ENCODE results near the gene BCL2L11. TPM values are rescaled to one million over a fixed set of nuclear protein-coding genes. Genes with fewer than 3 reads are reported as not detected.

BCL2L11 gene
- total RNA-seq, 4 donors from 2014 or later, result 8.9 to 27.0 (median 18.0) TPM

DNA sequence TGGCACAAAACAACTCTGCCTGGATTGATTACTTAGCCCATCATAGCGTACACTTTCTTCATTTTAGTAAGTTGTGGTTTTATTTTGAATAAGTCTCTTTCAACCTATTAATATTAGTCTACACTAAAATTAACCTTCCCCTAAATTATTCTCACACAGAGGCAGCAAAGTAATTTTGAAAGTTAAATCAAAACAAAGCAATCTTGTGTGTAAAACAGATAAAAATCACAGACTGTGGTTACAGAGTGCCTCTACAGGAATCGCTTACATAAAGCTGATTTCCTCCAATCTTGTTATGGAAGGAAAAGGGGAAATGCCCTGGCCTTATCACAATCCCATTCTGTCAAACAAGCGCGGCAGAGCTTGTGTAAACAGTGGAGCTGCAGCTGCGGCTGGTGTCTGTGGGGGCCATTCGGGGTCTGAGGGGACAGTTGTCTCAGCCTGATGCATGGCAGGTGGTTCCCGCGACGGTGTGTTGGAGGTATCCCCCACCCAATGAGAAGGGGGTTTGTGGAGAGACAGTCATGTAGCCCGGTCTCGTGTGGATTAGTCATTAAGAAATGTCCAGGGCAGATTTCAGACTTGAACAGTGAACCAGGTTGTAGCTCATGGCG, 42.1 kb downstream of the BCL2L11 start:
- H3K27ac ChIP-seq, result no peak overlapping the region
- H3K4me1 ChIP-seq, result peaks cover 26% of the 10 kb centered on the region
- 64% methylated on average over 12 of the region's 12 CpGs for WGBS
- H3K9me3 ChIP-seq, result no peaks in the 10 kb centered on the region
- peaks cover 21% of the 10 kb centered on the region for H3K36me3 ChIP-seq
- H3K27me3 ChIP-seq, result no peaks in the 10 kb centered on the region
- no peak for TF ChIP-seq POLR2AphosphoS5 (IDR thresholded peaks at IDR 0.05)
- no peak for TF ChIP-seq CTCF (IDR thresholded peaks at IDR 0.05)
- TF ChIP-seq POLR2A (IDR thresholded peaks at IDR 0.05), result no peak
- no peak for TF ChIP-seq EP300 (IDR thresholded peaks at IDR 0.05)
- DNase-seq (ENCODE audit: low spot score in 2 of 2), result no peak
- H3K4me3 ChIP-seq, result no peak overlapping the region

GRCh38 chr2:111164078-111164477, 43.4 kb downstream of the BCL2L11 start:
- Histone ChIP-seq H3K4me3 (no peak overlapping the region), H3K36me3 (peaks cover 21% of the 10 kb centered on the region), H3K9me3 (no peaks in the 10 kb centered on the region), H3K27me3 (no peaks in the 10 kb centered on the region), H3K4me1 (peaks cover 36% of the 10 kb centered on the region), H3K27ac (no peak overlapping the region)
- WGBS, result 89% methylated on average over 12 of the region's 12 CpGs
- TF ChIP-seq CTCF (IDR thresholded peaks at IDR 0.05), result no peak
- TF ChIP-seq POLR2A (IDR thresholded peaks at IDR 0.05), result no peak
- TF ChIP-seq EP300 (IDR thresholded peaks at IDR 0.05), result no peak
- no peak for TF ChIP-seq POLR2AphosphoS5 (IDR thresholded peaks at IDR 0.05)
- no peak for DNase-seq (ENCODE audit: low spot score in 2 of 2)

DNA sequence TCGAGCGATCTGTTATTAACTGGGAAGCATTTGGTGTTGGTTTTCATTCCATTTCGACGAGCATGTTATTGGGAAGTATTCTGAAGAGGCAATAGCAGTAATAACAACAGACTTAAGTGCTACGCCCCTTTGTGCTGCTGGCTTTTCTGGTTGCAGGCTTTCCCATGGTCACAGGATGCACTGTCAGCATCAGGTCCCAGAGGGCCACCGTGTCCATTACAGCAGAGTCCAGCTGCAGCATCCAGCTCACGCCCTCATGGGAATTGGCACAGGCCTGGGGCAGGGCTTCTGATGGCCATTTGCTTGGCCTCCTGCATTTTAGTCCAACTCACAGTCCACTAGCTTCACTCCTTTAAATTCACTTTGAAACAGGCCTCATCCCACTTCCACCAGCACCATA, 44.4 kb downstream of the BCL2L11 start:
- no peak for DNase-seq (ENCODE audit: low spot score in 2 of 2)
- WGBS, result 82% methylated on average over 7 of the region's 7 CpGs
- H3K4me1 ChIP-seq, result peaks cover 30% of the 10 kb centered on the region
- TF ChIP-seq EP300 (IDR thresholded peaks at IDR 0.05) (no peak), CTCF (IDR thresholded peaks at IDR 0.05) (no peak), POLR2AphosphoS5 (IDR thresholded peaks at IDR 0.05) (no peak), POLR2A (IDR thresholded peaks at IDR 0.05) (no peak)
- H3K27me3 ChIP-seq, result no peaks in the 10 kb centered on the region
- H3K4me3 ChIP-seq, result no peak overlapping the region
- peaks cover 21% of the 10 kb centered on the region for H3K36me3 ChIP-seq
- no peaks in the 10 kb centered on the region for H3K9me3 ChIP-seq
- H3K27ac ChIP-seq, result no peak overlapping the region

DNA sequence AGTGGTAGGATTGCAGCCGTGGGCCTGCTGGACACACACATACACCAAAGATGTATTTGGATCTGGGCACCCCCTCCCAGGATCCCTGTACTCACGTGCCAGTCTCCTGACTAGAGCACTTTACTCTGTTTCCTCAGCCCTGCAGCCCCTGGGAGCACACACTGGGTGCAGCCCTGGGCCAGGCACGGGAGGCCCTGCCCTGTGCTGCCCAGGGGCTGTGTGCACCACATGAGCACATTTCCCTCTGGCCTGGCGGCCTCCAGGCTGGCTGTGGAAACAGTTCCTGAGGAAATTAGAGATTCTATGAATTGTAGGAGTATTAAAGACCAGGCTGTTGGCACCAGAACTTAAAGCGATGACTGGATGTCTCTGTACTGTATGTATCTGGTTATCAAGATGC, 45.4 kb downstream of the BCL2L11 start:
- Histone ChIP-seq H3K9me3 (no peaks in the 10 kb centered on the region), H3K36me3 (peaks cover 21% of the 10 kb centered on the region), H3K4me3 (no peak overlapping the region), H3K4me1 (peaks cover 24% of the 10 kb centered on the region), H3K27ac (no peak overlapping the region), H3K27me3 (no peaks in the 10 kb centered on the region)
- 88% methylated on average over 5 of the region's 5 CpGs for WGBS
- DNase-seq (ENCODE audit: low spot score in 2 of 2), result no peak
- TF ChIP-seq EP300 (IDR thresholded peaks at IDR 0.05), result no peak
- no peak for TF ChIP-seq POLR2AphosphoS5 (IDR thresholded peaks at IDR 0.05)
- TF ChIP-seq POLR2A (IDR thresholded peaks at IDR 0.05), result no peak
- TF ChIP-seq CTCF (IDR thresholded peaks at IDR 0.05), result no peak

DNA sequence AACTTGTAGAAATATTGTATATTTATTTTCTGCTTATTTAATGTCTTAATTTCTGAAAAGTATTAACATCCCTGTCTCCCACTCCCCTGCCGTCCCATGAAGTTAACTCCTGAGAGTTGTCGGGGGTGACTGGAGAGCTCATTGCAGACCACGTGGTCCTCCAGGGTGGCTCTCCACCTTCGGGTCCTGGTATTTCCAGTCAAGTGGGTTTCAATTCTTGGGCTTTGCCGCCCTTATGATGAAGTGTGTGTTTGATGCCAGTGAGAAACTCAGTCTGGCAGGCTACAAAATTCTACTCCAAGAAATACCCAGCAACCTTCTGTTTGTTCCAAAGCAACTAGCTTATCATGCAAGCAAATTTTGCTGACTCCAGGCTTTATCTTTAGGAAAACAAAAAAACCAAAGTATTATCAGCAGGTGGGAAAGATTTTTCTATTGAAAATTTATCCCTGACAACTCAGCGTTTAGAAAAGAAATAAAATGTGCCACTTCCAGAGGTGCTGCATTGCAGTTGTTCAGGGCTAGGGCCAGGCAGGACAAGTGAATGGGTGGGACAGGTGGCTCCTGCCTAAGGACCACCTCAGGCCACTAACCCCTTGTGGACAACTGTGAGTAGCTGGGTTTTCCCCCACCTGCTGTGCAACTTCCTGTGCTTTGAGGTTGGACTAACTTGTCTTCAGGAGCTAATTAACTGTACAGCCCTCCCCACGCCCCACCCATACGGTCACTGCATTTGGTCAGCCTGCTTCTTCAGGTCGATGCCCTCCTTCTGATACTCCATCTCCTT, 46.6 kb downstream of the BCL2L11 start:
- H3K27me3 ChIP-seq, result no peaks in the 10 kb centered on the region

More for the DNA sequence above, 46.6 kb downstream of the BCL2L11 start:
- no peak for TF ChIP-seq POLR2AphosphoS5 (IDR thresholded peaks at IDR 0.05)
- TF ChIP-seq EP300 (IDR thresholded peaks at IDR 0.05), result no peak
- TF ChIP-seq POLR2A (IDR thresholded peaks at IDR 0.05), result no peak
- TF ChIP-seq CTCF (IDR thresholded peaks at IDR 0.05), result no peak
- peaks cover 18% of the 10 kb centered on the region for H3K4me1 ChIP-seq
- no peak for DNase-seq (ENCODE audit: low spot score in 2 of 2)
- WGBS, result 87% methylated on average over 9 of the region's 9 CpGs
- H3K36me3 ChIP-seq, result peaks cover 21% of the 10 kb centered on the region
- no peaks in the 10 kb centered on the region for H3K9me3 ChIP-seq
- no peak overlapping the region for H3K27ac ChIP-seq
- no peak overlapping the region for H3K4me3 ChIP-seq
